CD8-positive, alpha-beta memory T cell (primary cell): ENCODE data around the gene FAN1. TPM values are rescaled to one million over a fixed set of nuclear protein-coding genes. Genes with fewer than 3 reads are reported as not detected.

Source experiments
- CTCF ChIA-PET: fragments of 350-600 bp; sonication (Branson Sonifier 250); formaldehyde crosslinking; loops from one replicate; lab custom pipeline; 2021; ENCODE audit warnings: antibody characterized with exemption; lab: Charles Lee
- POLR2A ChIA-PET: fragments of 350-600 bp; sonication (Branson Sonifier 250); formaldehyde crosslinking; loops from one replicate; lab custom pipeline; 2021; ENCODE audit warnings: antibody characterized with exemption; lab: Charles Lee
- DNase-seq, 5 donors: peaks; one replicate each; pipeline versions ENCODE4 v3.0.0 to v3.0.0-alpha.2; 2020 to 2022; ENCODE audit warnings: mixed read lengths in 1 of 5
- H3K27ac ChIP-seq: one replicate; pipeline ENCODE4 v1.7.0; 2013; ENCODE audit warnings: low read depth, mild to moderate bottlenecking, low read length, moderate library complexity
- H3K27me3 ChIP-seq: 2 replicates; pipeline ENCODE4 v1.7.0; 2013; ENCODE audit warnings: low read length, mild to moderate bottlenecking; ENCODE audit not compliant: insufficient read depth, poor library complexity, severe bottlenecking
- H3K36me3 ChIP-seq: 2 replicates; pipeline ENCODE4 v1.7.0; 2013; ENCODE audit warnings: mild to moderate bottlenecking, low read length, moderate library complexity; ENCODE audit not compliant: insufficient read depth
- H3K4me1 ChIP-seq: 2 replicates; pipeline ENCODE4 v1.7.0; 2013; ENCODE audit warnings: mild to moderate bottlenecking, low read length, moderate library complexity; ENCODE audit not compliant: insufficient read depth
- H3K4me3 ChIP-seq: 2 replicates; pipeline ENCODE4 v1.7.0; 2013; ENCODE audit warnings: mild to moderate bottlenecking, low read length
- H3K9me3 ChIP-seq: 2 replicates; pipeline ENCODE4 v1.7.0; 2013; ENCODE audit warnings: mild to moderate bottlenecking, low read length
- H3K27ac Mint-ChIP-seq, 8 donors: one replicate each; pipeline ENCODE4 v1.8.0; 2020 to 2021; ENCODE audit warnings: mixed read lengths in 8 of 8, mild to moderate bottlenecking in 6 of 8, inconsistent platforms in 3 of 8, moderate library complexity in 3 of 8
- H3K27me3 Mint-ChIP-seq, 2 donors: one replicate each; pipeline ENCODE4 v1.8.0; 2020 to 2021; ENCODE audit warnings: mixed read lengths in 2 of 2, mild to moderate bottlenecking in 1 of 2, moderate library complexity in 1 of 2
- H3K36me3 Mint-ChIP-seq, 3 donors: one replicate each; pipeline ENCODE4 v1.8.0; 2020 to 2021; ENCODE audit warnings: mixed read lengths in 3 of 3, inconsistent platforms in 1 of 3, mild to moderate bottlenecking in 1 of 3
- H3K4me1 Mint-ChIP-seq, 3 donors: one replicate each; pipeline ENCODE4 v1.8.0; 2020 to 2021; ENCODE audit warnings: mixed read lengths in 3 of 3, inconsistent platforms in 1 of 3, mild to moderate bottlenecking in 1 of 3
- H3K4me3 Mint-ChIP-seq, 7 donors: one replicate each; pipeline ENCODE4 v1.8.0; 2020 to 2021; ENCODE audit warnings: mixed read lengths in 7 of 7, mild to moderate bottlenecking in 6 of 7, moderate library complexity in 4 of 7, inconsistent platforms in 2 of 7
- H3K9me3 Mint-ChIP-seq, 5 donors: one replicate each; pipeline ENCODE4 v1.8.0; 2020 to 2022; ENCODE audit warnings: mixed read lengths in 5 of 5, mild to moderate bottlenecking in 3 of 5, moderate library complexity in 2 of 5, inconsistent platforms in 1 of 5
- polyA plus RNA-seq: library from polyadenylated mRNA; unstranded; fragments of 300-500 nt; fragmentation: Illumina TruSeq; gene quantifications from one replicate; pipeline ENCODE4 v1.2.3, GENCODE V29; 2021
- total RNA-seq, 2 experiments: library from RNA; stranded (reverse); gene quantifications; one replicate each; pipeline ENCODE4 v1.2.3, GENCODE V29; 2021

Gene FAN1
- total and polyA plus RNA-seq, 3 experiments from 2014 or later: 7.4 to 18.9 (median 17.9) TPM

DNA sequence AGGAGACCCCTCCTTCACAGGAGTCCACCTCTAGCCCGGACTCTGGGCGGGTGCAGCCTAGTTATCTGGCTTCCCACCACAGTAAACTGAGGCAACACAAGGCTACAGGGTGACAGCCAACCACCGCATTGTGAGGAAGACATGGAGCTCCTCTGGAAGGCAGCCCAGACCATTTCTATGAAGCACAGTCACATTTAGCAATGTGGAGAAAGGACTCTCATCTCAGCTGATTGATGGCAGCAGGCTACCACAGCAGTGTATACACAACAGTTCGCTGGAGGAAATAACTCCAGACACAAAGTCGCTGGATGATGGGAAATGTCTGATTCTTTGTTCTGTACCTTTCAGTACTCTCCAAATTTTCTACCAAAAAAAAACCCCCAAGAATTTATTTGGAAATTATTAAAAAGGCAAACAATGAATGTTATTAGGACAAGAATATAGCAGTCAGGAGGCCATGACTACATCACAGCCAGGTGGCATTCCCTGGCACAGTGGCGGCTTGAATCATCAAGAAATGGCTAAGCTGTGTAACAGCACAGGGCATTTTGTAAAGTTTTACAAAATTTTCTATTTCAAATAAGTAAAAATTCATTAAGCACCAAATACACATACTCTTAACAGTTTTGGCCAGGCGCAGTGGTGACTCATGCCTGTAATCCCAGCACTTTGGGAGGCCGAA lies 40.1 kb downstream of the FAN1 start:
- Histone ChIP-seq H3K27ac (no peak overlapping the region), H3K27me3 (no peaks in the 10 kb centered on the region), H3K9me3 (no peaks in the 10 kb centered on the region), H3K4me3 (no peak overlapping the region), H3K36me3 (peaks cover 59% of the 10 kb centered on the region), H3K4me1 (no peaks in the 10 kb centered on the region)
- peaks cover 12 to 93% (median 27%) of the 10 kb centered on the region in 3 donors for H3K36me3 Mint-ChIP-seq
- no peaks in the 10 kb centered on the region for H3K27me3 Mint-ChIP-seq
- no peak overlapping the region for H3K4me3 Mint-ChIP-seq
- no peak for DNase-seq
- ChIA-PET CTCF (no interaction called here), POLR2A (interaction anchor here (0.7 kb wide), 1 partner anchor 41 kb away, joined by 4 read pairs; no protein-coding TSS in a partner anchor)
- H3K9me3 Mint-ChIP-seq: no peaks in the 10 kb centered on the region
- peak overlapping the region in 1 of 8 donors; percentile 47 for H3K27ac Mint-ChIP-seq
- no peaks in the 10 kb centered on the region for H3K4me1 Mint-ChIP-seq

GRCh38 chr15:30953183-30953582 lies 49.5 kb downstream of the FAN1 start:
- H3K27ac ChIP-seq: no peak overlapping the region
- Mint-ChIP-seq H3K27ac (peak overlapping the region in 1 of 8 donors; percentile 5), H3K36me3 (peaks cover 33 to 96% (median 38%) of the 10 kb centered on the region in 3 donors), H3K4me1 (peaks cover 0 to 4% (median 0%) of the 10 kb centered on the region in 3 donors), H3K4me3 (no peak overlapping the region), H3K9me3 (no peaks in the 10 kb centered on the region), H3K27me3 (no peaks in the 10 kb centered on the region)
- H3K27me3 ChIP-seq: no peaks in the 10 kb centered on the region
- H3K4me1 ChIP-seq: no peaks in the 10 kb centered on the region
- ChIA-PET POLR2A (no interaction called here), CTCF (no interaction called here)
- no peaks in the 10 kb centered on the region for H3K9me3 ChIP-seq
- H3K36me3 ChIP-seq: peaks cover 52% of the 10 kb centered on the region
- DNase-seq: no peak
- H3K4me3 ChIP-seq: no peak overlapping the region

DNA sequence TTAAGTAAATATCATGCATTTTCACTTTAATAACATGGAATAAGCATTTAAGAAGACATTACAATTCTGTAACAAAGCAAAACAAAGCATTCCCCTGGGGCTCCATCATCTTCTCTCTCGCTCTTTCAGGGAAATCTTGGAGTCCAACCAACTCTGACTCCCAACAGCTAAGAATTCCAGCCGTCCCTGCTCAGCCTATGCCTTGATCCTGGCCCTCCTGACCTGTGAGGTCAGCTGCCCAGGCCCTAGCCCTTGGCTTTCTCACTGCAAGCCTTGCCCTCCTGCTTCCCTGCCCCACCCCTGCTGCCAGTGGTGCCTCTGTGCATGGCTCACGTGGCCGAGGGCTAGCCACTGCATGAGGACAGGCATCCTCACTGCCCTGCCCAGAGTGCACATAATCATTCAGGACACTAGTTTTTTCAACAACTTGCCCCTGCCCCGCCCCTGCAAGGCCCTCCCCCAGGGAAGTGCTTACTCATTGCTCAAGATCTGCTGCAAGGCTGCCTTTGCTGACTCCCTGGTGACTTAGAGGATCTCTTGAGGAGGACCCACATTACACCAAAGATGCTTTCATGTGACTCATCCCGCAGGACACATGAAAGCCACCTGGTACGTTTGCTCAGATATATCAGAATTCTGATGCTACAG lies 50.1 kb downstream of the FAN1 start:
- H3K9me3 Mint-ChIP-seq: no peaks in the 10 kb centered on the region
- CTCF ChIA-PET: no interaction called here

DNA sequence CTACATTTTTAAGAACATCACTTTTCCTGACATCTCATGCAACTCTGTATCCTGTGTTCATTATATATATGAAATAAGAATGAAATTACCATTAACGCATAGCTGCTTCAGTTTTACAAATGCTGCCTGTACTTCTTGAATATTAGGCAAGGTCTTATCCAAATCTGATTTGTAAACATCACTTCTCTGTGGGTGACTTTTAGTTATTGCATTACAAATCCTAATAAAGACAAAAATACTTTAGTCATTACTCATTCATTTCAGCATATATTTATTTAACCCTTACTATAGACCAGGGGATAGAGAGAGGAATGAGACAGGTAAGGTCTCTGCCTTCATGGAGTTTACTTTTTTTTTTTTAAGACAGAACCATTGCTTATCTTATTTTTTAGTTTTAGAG lies 51.0 kb downstream of the FAN1 start:
- no peak overlapping the region for H3K4me3 ChIP-seq
- H3K4me1 Mint-ChIP-seq: peaks cover 0 to 4% (median 0%) of the 10 kb centered on the region in 3 donors
- H3K9me3 ChIP-seq: no peaks in the 10 kb centered on the region
- ChIA-PET POLR2A (no interaction called here), CTCF (no interaction called here)
- H3K27me3 Mint-ChIP-seq: no peaks in the 10 kb centered on the region
- no peaks in the 10 kb centered on the region for H3K27me3 ChIP-seq
- H3K27ac ChIP-seq: no peak overlapping the region
- no peak overlapping the region for H3K4me3 Mint-ChIP-seq
- peaks cover 26 to 95% (median 33%) of the 10 kb centered on the region in 3 donors for H3K36me3 Mint-ChIP-seq
- H3K27ac Mint-ChIP-seq: no peak overlapping the region
- DNase-seq: no peak
- H3K9me3 Mint-ChIP-seq: no peaks in the 10 kb centered on the region
- no peaks in the 10 kb centered on the region for H3K4me1 ChIP-seq
- H3K36me3 ChIP-seq: peaks cover 60% of the 10 kb centered on the region

More for the DNA sequence above, 50.1 kb downstream of the FAN1 start:
- POLR2A ChIA-PET: no interaction called here
- no peak overlapping the region for H3K27ac ChIP-seq
- DNase-seq: no peak
- Mint-ChIP-seq H3K27ac (peak overlapping the region in 4 of 8 donors; percentile 3 to 66 (median 22)), H3K4me3 (no peak overlapping the region), H3K27me3 (no peaks in the 10 kb centered on the region), H3K36me3 (peaks cover 33 to 94% (median 38%) of the 10 kb centered on the region in 3 donors), H3K4me1 (peaks cover 0 to 4% (median 0%) of the 10 kb centered on the region in 3 donors)
- no peak overlapping the region for H3K4me3 ChIP-seq
- H3K9me3 ChIP-seq: no peaks in the 10 kb centered on the region
- no peaks in the 10 kb centered on the region for H3K4me1 ChIP-seq
- peaks cover 56% of the 10 kb centered on the region for H3K36me3 ChIP-seq
- no peaks in the 10 kb centered on the region for H3K27me3 ChIP-seq

DNA sequence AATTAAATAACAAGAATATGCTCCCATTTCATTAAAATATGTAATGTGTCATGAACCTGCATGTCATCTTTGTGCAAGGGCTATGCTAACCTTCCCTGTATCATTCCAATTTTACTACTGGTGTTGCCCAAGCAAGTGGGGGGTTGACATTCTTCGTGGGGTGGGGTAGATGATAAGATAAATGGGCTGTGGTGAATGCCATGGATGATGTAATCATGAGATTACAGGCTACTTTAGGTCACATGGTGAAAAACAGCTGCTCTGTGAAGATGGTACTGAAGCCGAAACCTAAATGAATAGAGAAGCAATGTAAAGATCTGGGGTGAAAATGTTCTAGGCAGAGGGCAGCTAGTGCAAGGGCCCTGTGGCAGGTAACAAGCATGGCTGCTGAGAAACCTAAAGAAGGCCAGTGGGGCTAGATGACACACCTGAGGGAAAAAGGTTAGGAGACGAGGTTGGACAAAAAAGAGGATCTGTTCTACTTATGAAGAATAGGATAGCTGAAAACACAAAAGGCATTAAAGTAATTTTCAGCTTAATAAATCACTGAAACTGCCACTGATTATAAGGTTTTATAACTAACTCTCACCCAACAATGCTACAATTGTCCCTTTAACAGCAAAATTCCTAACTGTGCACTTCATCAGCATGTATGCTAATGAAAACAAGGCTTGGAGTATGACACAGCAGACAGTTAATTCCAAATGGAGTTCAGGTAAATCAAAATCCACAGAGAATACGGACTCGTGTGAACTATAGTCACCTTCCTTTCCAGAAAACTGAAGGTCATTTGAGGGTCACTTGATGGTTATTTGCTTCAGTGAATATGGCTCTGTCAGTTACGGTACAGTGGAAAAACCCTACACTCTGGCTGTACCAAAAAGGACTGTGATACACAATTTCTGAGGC lies 52.8 kb downstream of the FAN1 start:
- peak overlapping the region in 4 of 8 donors; percentile 4 to 38 (median 7) for H3K27ac Mint-ChIP-seq
- no peak for DNase-seq
- ChIA-PET POLR2A (no interaction called here), CTCF (no interaction called here)
- H3K36me3 Mint-ChIP-seq: peaks cover 20 to 91% (median 33%) of the 10 kb centered on the region in 3 donors
- peaks cover 2 to 8% (median 4%) of the 10 kb centered on the region in 3 donors for H3K4me1 Mint-ChIP-seq
- H3K9me3 Mint-ChIP-seq: no peaks in the 10 kb centered on the region
- H3K27ac ChIP-seq: no peak overlapping the region
- no peak overlapping the region for H3K4me3 ChIP-seq
- no peaks in the 10 kb centered on the region for H3K27me3 ChIP-seq
- H3K4me1 ChIP-seq: no peaks in the 10 kb centered on the region
- no peaks in the 10 kb centered on the region for H3K9me3 ChIP-seq
- H3K36me3 ChIP-seq: peaks cover 54% of the 10 kb centered on the region
- H3K27me3 Mint-ChIP-seq: no peaks in the 10 kb centered on the region
- H3K4me3 Mint-ChIP-seq: no peak overlapping the region

- Histone ChIP-seq H3K4me3 (no peak overlapping the region), H3K36me3 (peaks cover 40% of the 10 kb centered on the region), H3K9me3 (no peaks in the 10 kb centered on the region), H3K27me3 (no peaks in the 10 kb centered on the region), H3K4me1 (peaks cover 8% of the 10 kb centered on the region), H3K27ac (no peak overlapping the region)
- DNase-seq: no peak
- no peaks in the 10 kb centered on the region for H3K9me3 Mint-ChIP-seq
- POLR2A ChIA-PET: no interaction called here
- peaks cover 16 to 85% (median 32%) of the 10 kb centered on the region in 3 donors for H3K36me3 Mint-ChIP-seq
- H3K27ac Mint-ChIP-seq: peak overlapping the region in 2 of 8 donors; percentile 72 to 77
- CTCF ChIA-PET: interaction anchor here (1.1 kb wide), 1 partner anchor 10 kb away, joined by 3 read pairs; no protein-coding TSS in a partner anchor
- no peaks in the 10 kb centered on the region for H3K27me3 Mint-ChIP-seq
- peaks cover 8 to 18% (median 14%) of the 10 kb centered on the region in 3 donors for H3K4me1 Mint-ChIP-seq
- no peak overlapping the region for H3K4me3 Mint-ChIP-seq
These were observed 54.5 kb downstream of the FAN1 start for GRCh38 chr15:30958219-30958618.

GRCh38 chr15:30962079-30962478 lies 58.4 kb downstream of the FAN1 start:
- H3K27ac ChIP-seq: no peak overlapping the region
- peaks cover 4 to 23% (median 22%) of the 10 kb centered on the region in 3 donors for H3K4me1 Mint-ChIP-seq
- no peak for DNase-seq
- H3K36me3 Mint-ChIP-seq: peaks cover 12 to 80% (median 38%) of the 10 kb centered on the region in 3 donors
- H3K27ac Mint-ChIP-seq: peak overlapping the region in 2 of 8 donors; percentile 47 to 68
- H3K9me3 ChIP-seq: no peaks in the 10 kb centered on the region
- no peak overlapping the region for H3K4me3 Mint-ChIP-seq
- no peaks in the 10 kb centered on the region for H3K27me3 ChIP-seq
- H3K9me3 Mint-ChIP-seq: no peaks in the 10 kb centered on the region
- CTCF ChIA-PET: interaction anchor here (1.0 kb wide), 1 partner anchor 23 kb away, joined by 3 read pairs; no protein-coding TSS in a partner anchor
- H3K36me3 ChIP-seq: peaks cover 32% of the 10 kb centered on the region
- H3K4me3 ChIP-seq: no peak overlapping the region
- POLR2A ChIA-PET: no interaction called here
- peaks cover 8% of the 10 kb centered on the region for H3K4me1 ChIP-seq
- no peaks in the 10 kb centered on the region for H3K27me3 Mint-ChIP-seq
